Endothelial cell of umbilical vein (primary cell): ENCODE measurements around the gene TMCC2. TPM values are rescaled to one million over a fixed set of nuclear protein-coding genes. Genes with fewer than 3 reads are reported as not detected.

Experiments
- BruUV-seq: library from RNA; stranded (reverse); fragments of 400-500 nt; replicated peaks from 2 replicates; lab custom pipeline; 2021; lab: Mats Ljungman, UMichigan
- CTCF ChIA-PET: fragments of 300-600, 350-600 bp; sonication (Branson Sonifier 250); formaldehyde crosslinking; loops from one replicate; lab custom pipeline; 2021; ENCODE audit warnings: antibody characterized with exemption, inconsistent platforms; lab: Charles Lee
- POLR2A ChIA-PET: fragments of 300-600, 350-600 bp; sonication (Branson Sonifier 250); formaldehyde crosslinking; loops from one replicate; lab custom pipeline; 2021; ENCODE audit warnings: antibody characterized with exemption, inconsistent platforms; lab: Charles Lee
- DNase-seq: peaks from one replicate; pipeline ENCODE4 v3.0.0-alpha.2; 2011; ENCODE audit warnings: low read depth, low spot score
- FAIRE-seq: peaks from 2 replicates; lab custom pipeline; 2011; peaks lifted over from hg19 to GRCh38; lab: Jason Lieb, UNC
- H2AFZ ChIP-seq: 2 replicates; pipeline ENCODE4 v1.6.0; 2012; ENCODE audit warnings: low read depth, low read length, control low read depth, inconsistent platforms
- H3K27ac ChIP-seq: 2 replicates; pipeline ENCODE4 v1.5.1; 2011; ENCODE audit warnings: low read depth, mild to moderate bottlenecking, control low read depth, low read length, moderate library complexity; ENCODE audit not compliant: insufficient read depth
- H3K27me3 ChIP-seq, 2 experiments: 2 replicates each; pipeline versions ENCODE4 v1.6.0 to v1.6.1; 2011; ENCODE audit warnings: low read length in 2 of 2, mixed read lengths in 1 of 2; ENCODE audit not compliant: control insufficient read depth in 2 of 2, insufficient read depth in 2 of 2
- H3K36me3 ChIP-seq, 2 experiments: 2 replicates in 1 of 2; 3 replicates in 1 of 2; pipeline ENCODE4 v1.5.1; 2011; ENCODE audit warnings: low read length in 2 of 2, mild to moderate bottlenecking in 1 of 2, moderate library complexity in 1 of 2; ENCODE audit not compliant: control insufficient read depth in 2 of 2, insufficient read depth in 2 of 2; ENCODE audit errors: extremely low read depth in 1 of 2
- H3K4me1 ChIP-seq: 3 replicates; pipeline ENCODE4 v1.5.1; 2011; ENCODE audit warnings: mild to moderate bottlenecking, low read length; ENCODE audit not compliant: control insufficient read depth, insufficient read depth; ENCODE audit errors: extremely low read depth
- H3K4me2 ChIP-seq: 2 replicates; pipeline ENCODE4 v1.6.1; 2011; ENCODE audit warnings: low read length, control low read depth, mixed read lengths; ENCODE audit not compliant: insufficient read depth
- H3K4me3 ChIP-seq, 3 experiments: fragments of 200-600 bp in 1 of 3; sonication (generic), shearing (Covaris generic) in 1 of 3; replicated peaks in 1 of 3; 2 replicates each; pipeline ENCODE4 v1.5.1; 2011 to 2016; ENCODE audit warnings: control low read depth in 3 of 3, low read length in 3 of 3, mild to moderate bottlenecking in 2 of 3, inconsistent platforms in 1 of 3, low read depth in 1 of 3, moderate library complexity in 1 of 3; ENCODE audit not compliant: insufficient read depth in 1 of 3
- H3K79me2 ChIP-seq: 2 replicates; pipeline ENCODE4 v1.6.0; 2012; ENCODE audit warnings: low read length, inconsistent platforms; ENCODE audit not compliant: control insufficient read depth, insufficient read depth
- H3K9ac ChIP-seq: replicated peaks from 2 replicates; pipeline ENCODE3; 2011; ENCODE audit warnings: low read length, control low read depth; ENCODE audit not compliant: insufficient read depth; ENCODE audit errors: extremely low read depth
- H3K9me1 ChIP-seq: replicated peaks from 3 replicates; pipeline ENCODE4 v1.6.0; 2011; ENCODE audit warnings: mild to moderate bottlenecking, low read length; ENCODE audit not compliant: control insufficient read depth, insufficient read depth; ENCODE audit errors: extremely low read depth
- H3K9me3 ChIP-seq: replicated peaks from 2 replicates; pipeline ENCODE4 v1.5.1; 2012; ENCODE audit warnings: low read length, inconsistent platforms; ENCODE audit not compliant: control insufficient read depth, insufficient read depth
- H4K20me1 ChIP-seq: replicated peaks from 2 replicates; pipeline ENCODE3; 2011; ENCODE audit warnings: mild to moderate bottlenecking, low read length; ENCODE audit not compliant: control insufficient read depth, insufficient read depth; ENCODE audit errors: extremely low read depth
- CTCF ChIP-seq, 2 donors: IDR thresholded peaks; 1 replicate in 1 of 2; 2 replicates in 1 of 2; pipeline ENCODE4 v1.5.1; 2011; ENCODE audit warnings: low read length in 2 of 2, mild to moderate bottlenecking in 2 of 2, moderate library complexity in 2 of 2, control low read depth in 1 of 2, inconsistent platforms in 1 of 2, low read depth in 1 of 2; ENCODE audit not compliant: insufficient read depth in 1 of 2; ENCODE audit errors: extremely low read depth in 1 of 2
- FOS ChIP-seq: IDR thresholded peaks from 2 replicates; pipeline ENCODE4 v1.6.1; 2011; ENCODE audit warnings: mild to moderate bottlenecking, low read length, moderate library complexity, borderline replicate concordance; ENCODE audit not compliant: insufficient read depth
- dilution Hi-C: fragments of 300-500 bp; cut with MboI; formaldehyde crosslinking; loops from one replicate; pipeline ENCODE4 v1.15.0; 2019; ENCODE audit warnings: low sequenced_read_pairs; ENCODE audit not compliant: extremely low pct_ligation_motif_present
- intact Hi-C: fragments of 100-400 bp; cut with micrococcal nuclease; formaldehyde crosslinking; loops from one replicate; pipeline ENCODE4 v1.10.0; 2022
- polyA plus RNA-seq, 4 experiments: library from polyadenylated mRNA; depleted of rRNA in 3 of 4; stranded (reverse) in 3 of 4; unstranded in 1 of 4; fragments of >200 nt; gene quantifications; 2 replicates each; pipeline versions ENCODE4 v1.2.1 to v1.2.3, GENCODE V29; 2011 to 2012; ENCODE audit warnings: missing spikeins in 1 of 4
- total RNA-seq: library from RNA; stranded (reverse); gene quantifications from 2 replicates; pipeline ENCODE4 v1.2.3, GENCODE V29; 2021

Gene TMCC2
- total and polyA plus RNA-seq, 2 donors (not counting 3 experiments of a cell fraction or from before 2014, with no cell fraction given), result 2.0 to 2.1 TPM

- CTCF ChIA-PET, result interaction anchor here (0.7 to 7.2 kb wide), 49 partner anchors 10 to 449 kb away, joined by 3 to 113 read pairs (median 6); partner anchors contain the start of genes RBBP5 and TMCC2
Measured at GRCh38 chr1:205255941-205256780, 28.4 kb downstream of the TMCC2 start.

More at GRCh38 chr1:205255941-205256780, 28.4 kb downstream of the TMCC2 start:
- Histone ChIP-seq H4K20me1 (no peaks in the 10 kb centered on the region), H3K36me3 (no peaks in the 10 kb centered on the region), H3K9me3 (no peaks in the 10 kb centered on the region), H3K4me3 (no peak overlapping the region), H3K4me2 (no peak overlapping the region), H3K9me1 (no peaks in the 10 kb centered on the region), H3K79me2 (no peaks in the 10 kb centered on the region), H3K9ac (no peak overlapping the region), H3K4me1 (peaks cover 3% of the 10 kb centered on the region), H3K27ac (no peak overlapping the region), H3K27me3 (no peaks in the 10 kb centered on the region), H2AFZ (no peak overlapping the region)
- dilution Hi-C loops, result no loop called here
- no peak for TF ChIP-seq FOS
- TF ChIP-seq CTCF (IDR thresholded peaks at IDR 0.05; ENCODE audit: extremely low read depth in 1 of 2, insufficient read depth in 1 of 2, low read depth in 1 of 2, low read length in 2 of 2), result peak; percentile 79 to 92
- no TSS peak for BruUV-seq
- POLR2A ChIA-PET, result no interaction called here
- peak; percentile 83 for DNase-seq
- peak; percentile 97 for FAIRE-seq
- intact Hi-C loops, result loop anchor here (1.0 to 2.0 kb wide), 9 partner anchors 27 to 315 kb away; partner anchors contain the start of gene DSTYK
